Measurements from ENCODE around the gene MTCH2.

MTCH2 gene

DNA sequence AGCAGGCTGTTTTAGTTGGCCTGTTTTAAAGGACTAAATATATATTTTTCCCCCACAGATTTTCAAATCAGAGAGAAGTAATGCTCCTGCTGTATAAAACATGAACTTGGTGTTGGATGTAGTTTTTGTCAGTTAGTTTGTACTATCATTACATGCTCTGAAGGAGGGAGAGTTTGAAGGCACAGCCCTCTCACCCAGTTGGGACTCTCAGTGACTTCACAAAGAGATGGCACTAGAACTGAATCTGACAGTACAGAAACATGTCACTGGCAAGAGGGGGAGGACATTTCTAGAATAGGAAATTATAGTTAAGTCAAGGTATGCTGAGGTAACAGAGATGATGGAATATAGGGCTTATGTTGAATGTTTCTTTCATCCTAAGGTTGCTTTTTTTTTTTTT lies 27.1 kb downstream of the MTCH2 start:
- no peak overlapping the region for H3K4me3 ChIP-seq (ENCODE audit: low read depth, low read length)
- no peak for TF ChIP-seq MAX (IDR thresholded peaks at IDR 0.05; ENCODE audit: low read depth, low read length)
- TF ChIP-seq MYC (IDR thresholded peaks at IDR 0.05; ENCODE audit: low read depth, low read length): no peak
- no peak for TF ChIP-seq POLR2A (IDR thresholded peaks at IDR 0.05; ENCODE audit: extremely low read depth, insufficient read length)
- no peak for TF ChIP-seq CTCF (IDR thresholded peaks at IDR 0.05; ENCODE audit: low read depth, low read length)
- DNase-seq (ENCODE audit: low read depth): no peak

DNA sequence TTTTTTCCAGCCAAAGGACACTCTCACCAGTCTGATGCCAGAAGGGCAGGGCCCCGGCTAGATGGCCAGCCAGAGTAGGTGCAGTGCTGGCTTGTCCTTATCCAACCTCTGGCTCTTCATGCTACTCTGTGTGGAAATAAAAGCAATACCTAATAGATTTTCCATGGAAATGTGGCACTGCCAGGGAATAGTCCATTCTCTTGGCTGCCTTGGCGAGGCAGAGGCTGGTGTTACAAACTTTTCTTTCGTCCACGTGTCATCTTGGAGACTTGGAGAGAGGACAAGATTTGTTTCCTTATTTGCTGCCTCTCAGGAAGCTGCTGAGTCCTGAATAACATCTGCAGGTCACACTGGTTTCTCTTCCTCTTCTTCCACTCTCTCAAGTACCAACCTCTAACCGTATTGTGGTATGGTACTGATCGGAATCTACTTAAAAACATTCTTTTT lies 31.0 kb downstream of the MTCH2 start:
- DNase-seq (ENCODE audit: low read depth): peak; percentile 70
- no peak for TF ChIP-seq CTCF (IDR thresholded peaks at IDR 0.05; ENCODE audit: low read depth, low read length)

GRCh38 chr11:47609675-47610074 lies 32.7 kb downstream of the MTCH2 start:
- TF ChIP-seq CTCF (IDR thresholded peaks at IDR 0.05; ENCODE audit: low read depth, low read length) (no peak), POLR2A (IDR thresholded peaks at IDR 0.05; ENCODE audit: extremely low read depth, insufficient read length) (no peak), MYC (IDR thresholded peaks at IDR 0.05; ENCODE audit: low read depth, low read length) (no peak), MAX (IDR thresholded peaks at IDR 0.05; ENCODE audit: low read depth, low read length) (no peak)
- DNase-seq (ENCODE audit: low read depth): no peak
- no peak overlapping the region for H3K4me3 ChIP-seq (ENCODE audit: low read depth, low read length)

More for the DNA sequence above, 31.0 kb downstream of the MTCH2 start:
- H3K4me3 ChIP-seq (ENCODE audit: low read depth, low read length): no peak overlapping the region

DNA sequence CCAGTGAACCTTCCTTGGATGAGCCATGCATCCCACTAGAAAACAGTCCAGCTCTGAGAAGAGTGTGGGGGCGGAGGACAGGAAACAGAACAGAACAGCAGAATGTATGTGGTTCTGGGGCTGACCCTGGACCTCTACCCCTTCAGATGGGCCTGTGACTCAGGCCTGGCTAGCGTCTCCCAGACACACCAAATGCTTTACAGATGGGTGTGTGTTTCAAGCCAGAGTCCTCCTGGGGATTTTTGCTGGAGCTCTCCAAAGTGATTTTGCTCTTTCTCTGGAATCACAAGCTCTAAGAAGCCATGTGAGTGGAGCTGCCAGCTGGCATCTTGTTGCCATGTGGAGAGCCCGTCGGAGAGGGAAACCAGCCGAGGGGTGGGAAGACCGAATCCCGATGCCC lies 35.0 kb downstream of the MTCH2 start:
- no peak for DNase-seq (ENCODE audit: low read depth)
- no peak overlapping the region for H3K4me3 ChIP-seq (ENCODE audit: low read depth, low read length)
- no peak for TF ChIP-seq MYC (IDR thresholded peaks at IDR 0.05; ENCODE audit: low read depth, low read length)
- TF ChIP-seq MAX (IDR thresholded peaks at IDR 0.05; ENCODE audit: low read depth, low read length): no peak
- TF ChIP-seq POLR2A (IDR thresholded peaks at IDR 0.05; ENCODE audit: extremely low read depth, insufficient read length): no peak
- no peak for TF ChIP-seq CTCF (IDR thresholded peaks at IDR 0.05; ENCODE audit: low read depth, low read length)

- TF ChIP-seq MYC (IDR thresholded peaks at IDR 0.05; ENCODE audit: low read depth, low read length) (no peak), CTCF (IDR thresholded peaks at IDR 0.05; ENCODE audit: low read depth, low read length) (no peak), MAX (IDR thresholded peaks at IDR 0.05; ENCODE audit: low read depth, low read length) (no peak)
- no peak for DNase-seq (ENCODE audit: low read depth)
- H3K4me3 ChIP-seq (ENCODE audit: low read depth, low read length): no peak overlapping the region
Measured at GRCh38 chr11:47606731-47607130, 35.6 kb downstream of the MTCH2 start.

DNA sequence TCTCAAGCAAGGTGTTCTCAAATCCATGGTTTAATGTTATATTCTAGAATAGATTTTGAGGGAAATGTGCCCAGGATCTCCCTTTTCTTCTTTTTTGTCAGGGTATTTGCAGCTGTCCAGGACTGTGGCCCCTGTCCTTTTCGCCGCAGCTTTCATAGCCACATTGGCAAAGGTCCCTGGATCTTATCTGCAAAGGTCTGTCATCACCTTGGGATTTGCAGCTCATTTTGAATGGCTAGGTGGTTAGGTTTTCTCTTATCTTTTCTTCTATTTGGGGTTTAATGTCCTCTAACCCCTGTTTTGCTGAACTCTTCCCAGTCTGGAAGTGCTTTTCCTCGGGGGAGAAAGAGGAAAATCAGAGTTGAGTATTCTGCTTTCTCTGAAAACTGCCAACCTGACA lies 36.4 kb downstream of the MTCH2 start:
- H3K4me3 ChIP-seq (ENCODE audit: low read depth, low read length): no peak overlapping the region
- no peak for DNase-seq (ENCODE audit: low read depth)
- no peak for TF ChIP-seq CTCF (IDR thresholded peaks at IDR 0.05; ENCODE audit: low read depth, low read length)
- TF ChIP-seq MYC (IDR thresholded peaks at IDR 0.05; ENCODE audit: low read depth, low read length): no peak
- no peak for TF ChIP-seq MAX (IDR thresholded peaks at IDR 0.05; ENCODE audit: low read depth, low read length)
- no peak for TF ChIP-seq POLR2A (IDR thresholded peaks at IDR 0.05; ENCODE audit: extremely low read depth, insufficient read length)
